ENCODE data around the gene CRACR2B. TPM values are rescaled to one million over a fixed set of nuclear protein-coding genes. Genes with fewer than 3 reads are reported as not detected.

Gene CRACR2B
- total RNA-seq, 1 experiment from 2014 or later, result 0.48 TPM

GRCh38 chr11:826836-827145 lies 928 bp upstream of the CRACR2B start:
- Histone ChIP-seq H3K4me2 (ENCODE audit: low read depth, low read length, poor library complexity, severe bottlenecking) (peak overlapping the region; percentile 78), H3K9ac (ENCODE audit: low read length) (peak overlapping the region; percentile 64), H3K4me3 (ENCODE audit: low read length) (peak overlapping the region; percentile 70), H3K27ac (ENCODE audit: low read length) (no peak overlapping the region), H3K79me2 (ENCODE audit: low read length) (no peaks in the 10 kb centered on the region), H2AFZ (ENCODE audit: low read length) (peak overlapping the region; percentile 42; the same call in 1 of the 2 replicates), H3K36me3 (ENCODE audit: insufficient read depth, low read length) (no peaks in the 10 kb centered on the region), H4K20me1 (ENCODE audit: insufficient read depth, low read depth, low read length) (peaks cover 33% of the 10 kb centered on the region), H3K27me3 (ENCODE audit: low read length) (no peaks in the 10 kb centered on the region), H3K9me2 (replicated peaks; ENCODE audit: insufficient read depth, low read length) (no peaks in the 10 kb centered on the region), H3K9me3 (ENCODE audit: low read length) (no peaks in the 10 kb centered on the region), H3K4me1 (ENCODE audit: low read length) (peaks cover 42% of the 10 kb centered on the region)
- no peak for DNase-seq

GRCh38 chr11:827146-827896 lies 398 bp upstream of the CRACR2B start:
- Histone ChIP-seq H2AFZ (ENCODE audit: low read length) (peak overlapping the region; percentile 42; the same call in 1 of the 2 replicates), H3K27me3 (ENCODE audit: low read length) (no peaks in the 10 kb centered on the region), H3K9ac (ENCODE audit: low read length) (peak overlapping the region; percentile 64), H3K79me2 (ENCODE audit: low read length) (no peaks in the 10 kb centered on the region), H3K27ac (ENCODE audit: low read length) (no peak overlapping the region), H3K4me3 (ENCODE audit: low read length) (peak overlapping the region; percentile 70), H3K9me3 (ENCODE audit: low read length) (no peaks in the 10 kb centered on the region), H4K20me1 (ENCODE audit: insufficient read depth, low read depth, low read length) (peaks cover 33% of the 10 kb centered on the region), H3K4me2 (ENCODE audit: low read depth, low read length, poor library complexity, severe bottlenecking) (peak overlapping the region; percentile 78), H3K4me1 (ENCODE audit: low read length) (peaks cover 45% of the 10 kb centered on the region), H3K36me3 (ENCODE audit: insufficient read depth, low read length) (no peaks in the 10 kb centered on the region), H3K9me2 (replicated peaks; ENCODE audit: insufficient read depth, low read length) (no peaks in the 10 kb centered on the region)
- peak; percentile 64 for DNase-seq

- Histone ChIP-seq H3K4me3 (ENCODE audit: low read length) (no peak overlapping the region), H3K9me3 (ENCODE audit: low read length) (no peaks in the 10 kb centered on the region), H3K79me2 (ENCODE audit: low read length) (no peaks in the 10 kb centered on the region), H3K36me3 (ENCODE audit: insufficient read depth, low read length) (no peaks in the 10 kb centered on the region), H3K27me3 (ENCODE audit: low read length) (no peaks in the 10 kb centered on the region), H3K4me1 (ENCODE audit: low read length) (peaks cover 54% of the 10 kb centered on the region), H3K27ac (ENCODE audit: low read length) (no peak overlapping the region), H4K20me1 (ENCODE audit: insufficient read depth, low read depth, low read length) (peaks cover 36% of the 10 kb centered on the region), H3K9me2 (replicated peaks; ENCODE audit: insufficient read depth, low read length) (no peaks in the 10 kb centered on the region), H3K9ac (ENCODE audit: low read length) (no peak overlapping the region), H2AFZ (ENCODE audit: low read length) (no peak overlapping the region), H3K4me2 (ENCODE audit: low read depth, low read length, poor library complexity, severe bottlenecking) (peak overlapping the region; percentile 90)
- DNase-seq, result no peak
Observed at GRCh38 chr11:828506-829175, 922 bp downstream of the CRACR2B start.

GRCh38 chr11:829176-829846 lies 1.6 kb downstream of the CRACR2B start:
- Histone ChIP-seq H4K20me1 (ENCODE audit: insufficient read depth, low read depth, low read length) (peaks cover 38% of the 10 kb centered on the region), H3K9ac (ENCODE audit: low read length) (peak overlapping the region; percentile 63), H3K79me2 (ENCODE audit: low read length) (no peaks in the 10 kb centered on the region), H3K9me2 (replicated peaks; ENCODE audit: insufficient read depth, low read length) (no peaks in the 10 kb centered on the region), H3K27ac (ENCODE audit: low read length) (no peak overlapping the region), H3K36me3 (ENCODE audit: insufficient read depth, low read length) (no peaks in the 10 kb centered on the region), H3K27me3 (ENCODE audit: low read length) (no peaks in the 10 kb centered on the region), H3K4me3 (ENCODE audit: low read length) (peak overlapping the region; percentile 68), H3K4me2 (ENCODE audit: low read depth, low read length, poor library complexity, severe bottlenecking) (peak overlapping the region; percentile 90), H3K9me3 (ENCODE audit: low read length) (no peaks in the 10 kb centered on the region), H3K4me1 (ENCODE audit: low read length) (peaks cover 56% of the 10 kb centered on the region), H2AFZ (ENCODE audit: low read length) (no peak overlapping the region)
- DNase-seq, result peak; percentile 65

GRCh38 chr11:829847-830294 lies 2.2 kb downstream of the CRACR2B start:
- Histone ChIP-seq H2AFZ (ENCODE audit: low read length) (no peak overlapping the region), H3K9ac (ENCODE audit: low read length) (peak overlapping the region; percentile 63), H3K4me2 (ENCODE audit: low read depth, low read length, poor library complexity, severe bottlenecking) (peak overlapping the region; percentile 90), H3K9me2 (replicated peaks; ENCODE audit: insufficient read depth, low read length) (no peaks in the 10 kb centered on the region), H3K27ac (ENCODE audit: low read length) (no peak overlapping the region), H3K79me2 (ENCODE audit: low read length) (no peaks in the 10 kb centered on the region), H3K4me3 (ENCODE audit: low read length) (peak overlapping the region; percentile 68), H3K36me3 (ENCODE audit: insufficient read depth, low read length) (no peaks in the 10 kb centered on the region), H3K4me1 (ENCODE audit: low read length) (peaks cover 56% of the 10 kb centered on the region), H3K27me3 (ENCODE audit: low read length) (no peaks in the 10 kb centered on the region), H3K9me3 (ENCODE audit: low read length) (no peaks in the 10 kb centered on the region), H4K20me1 (ENCODE audit: insufficient read depth, low read depth, low read length) (peaks cover 39% of the 10 kb centered on the region)
- DNase-seq, result no peak

- Histone ChIP-seq H3K9ac (ENCODE audit: low read length) (peak overlapping the region; percentile 63; the same call in 1 of the 2 replicates), H3K4me3 (ENCODE audit: low read length) (peak overlapping the region; percentile 68)
Observed at GRCh38 chr11:830295-831117, 2.8 kb downstream of the CRACR2B start.

GRCh38 chr11:831118-831864 lies 3.6 kb downstream of the CRACR2B start:
- peaks cover 28% of the 10 kb centered on the region; the same call in 1 of the 2 replicates for H4K20me1 ChIP-seq (ENCODE audit: insufficient read depth, low read depth, low read length)
- no peak overlapping the region for H3K9ac ChIP-seq (ENCODE audit: low read length)
- H3K79me2 ChIP-seq (ENCODE audit: low read length), result no peaks in the 10 kb centered on the region
- DNase-seq, result peak; percentile 44
- H2AFZ ChIP-seq (ENCODE audit: low read length), result no peak overlapping the region
- peaks cover 56% of the 10 kb centered on the region for H3K4me1 ChIP-seq (ENCODE audit: low read length)
- no peaks in the 10 kb centered on the region for H3K9me3 ChIP-seq (ENCODE audit: low read length)
- no peak overlapping the region for H3K4me3 ChIP-seq (ENCODE audit: low read length)
- no peaks in the 10 kb centered on the region for H3K27me3 ChIP-seq (ENCODE audit: low read length)
- H3K36me3 ChIP-seq (ENCODE audit: insufficient read depth, low read length), result no peaks in the 10 kb centered on the region
- no peak overlapping the region for H3K4me2 ChIP-seq (ENCODE audit: low read depth, low read length, poor library complexity, severe bottlenecking)
- H3K9me2 ChIP-seq (replicated peaks; ENCODE audit: insufficient read depth, low read length), result no peaks in the 10 kb centered on the region
- no peak overlapping the region for H3K27ac ChIP-seq (ENCODE audit: low read length)

More at GRCh38 chr11:830295-831117, 2.8 kb downstream of the CRACR2B start:
- Histone ChIP-seq H3K36me3 (ENCODE audit: insufficient read depth, low read length) (no peaks in the 10 kb centered on the region), H3K9me3 (ENCODE audit: low read length) (no peaks in the 10 kb centered on the region), H3K79me2 (ENCODE audit: low read length) (no peaks in the 10 kb centered on the region), H3K27me3 (ENCODE audit: low read length) (no peaks in the 10 kb centered on the region), H3K27ac (ENCODE audit: low read length) (no peak overlapping the region), H3K4me1 (ENCODE audit: low read length) (peaks cover 56% of the 10 kb centered on the region), H2AFZ (ENCODE audit: low read length) (no peak overlapping the region), H4K20me1 (ENCODE audit: insufficient read depth, low read depth, low read length) (peaks cover 34% of the 10 kb centered on the region), H3K4me2 (ENCODE audit: low read depth, low read length, poor library complexity, severe bottlenecking) (peak overlapping the region; percentile 90), H3K9me2 (replicated peaks; ENCODE audit: insufficient read depth, low read length) (no peaks in the 10 kb centered on the region)
- DNase-seq, result peak; percentile 92
